ENCODE data around the gene WDR90.
A peak's percentile ranks its signal among the peaks of the same experiment; 100 is the strongest.

Gene WDR90

DNA sequence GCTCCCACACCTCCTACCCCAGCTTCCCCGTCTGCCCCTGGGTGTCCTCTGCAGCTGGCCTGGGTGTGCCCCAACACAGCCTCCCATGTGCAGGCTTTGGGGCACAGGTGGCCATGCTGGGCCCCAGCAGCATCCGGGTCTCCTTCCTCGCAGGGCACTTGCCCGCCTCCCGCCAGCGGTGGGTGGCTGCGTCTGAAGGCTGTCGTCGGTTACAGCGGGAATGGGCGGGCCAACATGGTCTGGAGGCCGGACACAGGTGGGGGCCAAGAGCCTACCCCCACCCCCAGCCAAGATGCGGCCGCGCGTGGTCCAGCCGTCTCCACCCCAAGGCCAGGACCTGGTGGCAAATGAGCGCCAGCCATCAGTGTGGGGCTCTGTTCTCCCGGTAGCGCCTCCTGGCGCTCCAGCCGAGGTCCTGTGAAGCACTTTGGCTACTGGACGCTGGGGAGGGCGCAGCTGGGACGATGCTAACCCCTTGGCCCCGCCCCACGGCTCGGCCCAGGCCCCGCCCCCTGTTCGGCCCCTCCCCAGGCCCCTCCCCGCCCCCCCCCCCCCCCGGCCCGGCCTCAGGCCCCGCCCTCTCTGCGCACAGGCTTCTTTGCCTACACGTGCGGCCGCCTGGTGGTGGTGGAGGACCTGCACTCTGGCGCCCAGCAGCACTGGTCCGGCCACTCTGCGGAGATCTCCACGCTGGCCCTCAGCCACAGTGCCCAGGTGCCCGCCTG lies 11.5 kb downstream of the WDR90 start:
- no peak overlapping the region for H3K9ac ChIP-seq (ENCODE audit: low read length)
- H3K27me3 ChIP-seq (ENCODE audit: control insufficient read depth, insufficient read depth, low read length): no peaks in the 10 kb centered on the region
- no peaks in the 10 kb centered on the region for H3K36me3 ChIP-seq (ENCODE audit: control insufficient read depth, insufficient read depth, low read length)
- H3K4me3 ChIP-seq (ENCODE audit: low read length): no peak overlapping the region
- no peaks in the 10 kb centered on the region for H3K9me3 ChIP-seq (ENCODE audit: control insufficient read depth, low read length)
- peaks cover 15% of the 10 kb centered on the region for H3K4me1 ChIP-seq (ENCODE audit: control insufficient read depth, insufficient read depth, low read length)

DNA sequence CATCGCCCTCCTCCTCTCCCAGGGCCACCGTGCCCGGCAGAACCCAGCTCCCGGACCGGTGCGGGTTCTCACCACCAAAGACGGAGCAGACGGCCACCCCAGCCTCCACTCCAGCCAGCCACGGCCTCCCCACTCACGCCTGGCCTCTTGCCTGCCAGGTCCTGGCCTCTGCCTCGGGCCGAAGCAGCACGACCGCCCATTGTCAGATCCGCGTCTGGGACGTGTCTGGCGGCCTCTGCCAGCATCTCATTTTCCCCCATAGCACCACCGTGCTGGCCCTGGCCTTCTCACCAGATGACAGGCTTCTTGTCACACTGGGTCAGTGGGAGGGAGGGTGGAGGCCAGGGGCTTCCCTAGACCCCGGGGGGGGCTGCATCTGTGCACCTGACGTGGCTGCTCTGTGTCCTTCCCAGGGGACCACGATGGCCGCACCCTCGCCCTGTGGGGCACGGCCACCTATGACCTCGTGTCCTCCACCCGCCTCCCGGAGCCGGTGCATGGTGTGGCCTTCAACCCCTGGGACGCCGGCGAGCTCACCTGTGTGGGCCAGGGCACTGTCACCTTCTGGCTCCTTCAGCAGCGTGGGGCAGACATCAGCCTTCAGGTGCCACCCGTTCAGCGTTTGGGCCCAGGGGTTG lies 12.1 kb downstream of the WDR90 start:
- H3K4me3 ChIP-seq (ENCODE audit: low read length): no peak overlapping the region

GRCh38 chr16:662095-662494 lies 12.9 kb downstream of the WDR90 start:
- Histone ChIP-seq H3K36me3 (ENCODE audit: control insufficient read depth, insufficient read depth, low read length) (no peaks in the 10 kb centered on the region), H3K4me1 (ENCODE audit: control insufficient read depth, insufficient read depth, low read length) (peaks cover 15% of the 10 kb centered on the region), H3K9ac (ENCODE audit: low read length) (no peak overlapping the region), H3K9me3 (ENCODE audit: control insufficient read depth, low read length) (no peaks in the 10 kb centered on the region), H3K27me3 (ENCODE audit: control insufficient read depth, insufficient read depth, low read length) (no peaks in the 10 kb centered on the region), H3K4me3 (ENCODE audit: low read length) (no peak overlapping the region)

More for the DNA sequence above, 12.1 kb downstream of the WDR90 start:
- Histone ChIP-seq H3K36me3 (ENCODE audit: control insufficient read depth, insufficient read depth, low read length) (no peaks in the 10 kb centered on the region), H3K27me3 (ENCODE audit: control insufficient read depth, insufficient read depth, low read length) (no peaks in the 10 kb centered on the region), H3K4me1 (ENCODE audit: control insufficient read depth, insufficient read depth, low read length) (peaks cover 15% of the 10 kb centered on the region), H3K9ac (ENCODE audit: low read length) (no peak overlapping the region), H3K9me3 (ENCODE audit: control insufficient read depth, low read length) (no peaks in the 10 kb centered on the region)

GRCh38 chr16:662597-662996 lies 13.4 kb downstream of the WDR90 start:
- no peaks in the 10 kb centered on the region for H3K36me3 ChIP-seq (ENCODE audit: control insufficient read depth, insufficient read depth, low read length)
- peaks cover 18% of the 10 kb centered on the region for H3K4me1 ChIP-seq (ENCODE audit: control insufficient read depth, insufficient read depth, low read length)
- H3K27me3 ChIP-seq (ENCODE audit: control insufficient read depth, insufficient read depth, low read length): no peaks in the 10 kb centered on the region
- no peaks in the 10 kb centered on the region for H3K9me3 ChIP-seq (ENCODE audit: control insufficient read depth, low read length)
- H3K4me3 ChIP-seq (ENCODE audit: low read length): no peak overlapping the region
- H3K9ac ChIP-seq (ENCODE audit: low read length): no peak overlapping the region

DNA sequence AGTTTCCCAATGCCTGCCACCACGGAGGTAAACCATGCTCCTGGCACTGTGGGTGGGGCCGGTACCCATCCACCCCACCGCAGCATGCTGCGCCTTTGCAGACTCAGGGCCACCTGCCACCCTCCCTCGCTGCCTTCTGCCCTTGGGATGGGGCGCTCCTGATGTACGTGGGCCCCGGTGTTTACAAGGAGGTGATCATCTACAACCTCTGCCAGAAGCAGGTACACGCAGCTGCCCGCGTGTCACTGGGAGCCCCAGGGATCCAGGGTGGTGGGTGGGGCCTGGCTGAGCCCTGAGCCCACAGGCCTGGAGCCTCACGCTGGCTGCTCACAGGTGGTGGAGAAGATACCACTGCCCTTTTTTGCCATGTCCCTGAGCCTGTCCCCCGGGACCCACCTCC lies 17.4 kb downstream of the WDR90 start:
- Histone ChIP-seq H3K9ac (ENCODE audit: low read length) (no peak overlapping the region), H3K27me3 (ENCODE audit: control insufficient read depth, insufficient read depth, low read length) (no peaks in the 10 kb centered on the region)

DNA sequence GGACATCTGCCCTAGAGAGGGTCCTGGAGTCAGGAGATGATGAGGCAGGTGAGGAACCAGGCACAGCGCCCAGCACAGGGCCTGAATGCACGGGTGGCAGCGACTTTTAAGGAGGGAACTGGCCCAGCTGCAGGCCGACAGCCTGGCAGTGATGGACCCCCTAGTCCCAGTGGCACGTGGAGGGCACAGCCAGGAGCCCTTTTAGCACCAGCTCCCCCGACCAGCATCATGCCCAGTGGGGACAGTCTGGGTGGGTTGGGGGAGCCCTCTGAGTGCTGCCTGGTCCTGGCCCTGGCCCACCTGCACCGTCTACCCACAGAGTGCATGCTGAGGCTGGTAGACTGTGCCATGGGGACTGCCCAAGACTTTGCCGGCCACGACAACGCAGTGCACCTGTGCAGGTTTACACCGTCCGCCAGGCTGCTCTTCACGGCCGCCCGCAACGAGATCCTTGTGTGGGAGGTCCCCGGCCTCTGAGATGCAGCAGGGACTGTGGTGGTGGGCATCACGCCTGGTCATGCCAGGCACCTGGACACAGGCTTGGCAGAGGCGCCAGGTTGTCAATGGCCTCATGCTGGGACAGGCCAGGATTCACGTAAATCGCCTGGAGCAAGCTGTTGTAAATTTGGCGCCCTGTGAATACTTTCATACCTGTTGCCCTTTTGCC lies 18.1 kb downstream of the WDR90 start:
- H3K9me3 ChIP-seq (ENCODE audit: control insufficient read depth, low read length): no peaks in the 10 kb centered on the region
- no peaks in the 10 kb centered on the region for H3K27me3 ChIP-seq (ENCODE audit: control insufficient read depth, insufficient read depth, low read length)
- H3K4me3 ChIP-seq (ENCODE audit: low read length): no peak overlapping the region
- peaks cover 15% of the 10 kb centered on the region for H3K4me1 ChIP-seq (ENCODE audit: control insufficient read depth, insufficient read depth, low read length)
- H3K9ac ChIP-seq (ENCODE audit: low read length): peak overlapping the region; percentile 81
- peaks cover 6% of the 10 kb centered on the region for H3K36me3 ChIP-seq (ENCODE audit: control insufficient read depth, insufficient read depth, low read length)

More for the DNA sequence above, 17.4 kb downstream of the WDR90 start:
- no peaks in the 10 kb centered on the region for H3K9me3 ChIP-seq (ENCODE audit: control insufficient read depth, low read length)
- H3K4me3 ChIP-seq (ENCODE audit: low read length): no peak overlapping the region
- peaks cover 16% of the 10 kb centered on the region for H3K4me1 ChIP-seq (ENCODE audit: control insufficient read depth, insufficient read depth, low read length)
- peaks cover 6% of the 10 kb centered on the region for H3K36me3 ChIP-seq (ENCODE audit: control insufficient read depth, insufficient read depth, low read length)

GRCh38 chr16:667780-668518 lies 18.8 kb downstream of the WDR90 start, which contains the start of gene RHOT2:
Gene RHOT2 (plus strand): TSS chr16:668132. CDS start chr16:668200, 68 bp downstream.
- Histone ChIP-seq H3K9ac (ENCODE audit: low read length) (peak within 1 kb of the TSS; percentile 81), H3K4me1 (ENCODE audit: control insufficient read depth, insufficient read depth, low read length) (peaks cover 15% of the 10 kb centered on the region), H3K27me3 (ENCODE audit: control insufficient read depth, insufficient read depth, low read length) (no peaks in the 10 kb centered on the region), H3K9me3 (ENCODE audit: control insufficient read depth, low read length) (no peaks in the 10 kb centered on the region), H3K36me3 (ENCODE audit: control insufficient read depth, insufficient read depth, low read length) (peaks cover 6% of the 10 kb centered on the region), H3K4me3 (ENCODE audit: low read length) (peak within 1 kb of the TSS; percentile 67)

DNA sequence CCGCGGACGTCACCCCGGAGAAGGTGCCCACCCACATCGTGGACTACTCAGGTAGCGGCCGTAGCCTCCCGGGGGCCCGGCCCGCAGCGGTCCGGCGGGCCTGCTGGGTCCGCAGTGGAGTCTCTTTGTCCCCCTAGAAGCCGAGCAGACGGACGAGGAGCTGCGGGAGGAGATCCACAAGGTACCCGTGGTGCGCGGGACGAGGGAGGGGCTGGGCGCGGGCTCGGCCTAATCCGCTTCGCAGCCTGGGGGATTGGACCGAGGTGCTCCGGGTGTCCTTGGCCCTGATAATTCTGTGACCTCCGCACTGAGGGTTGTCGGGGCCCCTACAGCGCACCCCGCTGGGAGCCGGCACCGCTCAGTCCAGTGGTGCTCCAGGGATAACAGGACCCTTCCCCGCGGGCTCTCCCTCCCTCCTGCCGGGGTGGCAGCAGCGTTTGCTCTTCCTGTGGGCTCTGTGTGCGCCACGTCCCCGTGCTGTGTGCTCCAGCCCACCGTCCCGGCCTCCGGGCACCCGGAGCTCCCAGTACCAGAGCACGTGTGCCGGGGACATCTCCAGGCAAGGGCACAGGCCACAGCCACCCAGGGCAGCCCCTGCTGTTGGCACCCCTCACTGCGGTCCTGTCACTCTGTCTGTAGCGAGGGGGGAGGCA lies 19.5 kb downstream of the WDR90 start:
- no peaks in the 10 kb centered on the region for H3K27me3 ChIP-seq (ENCODE audit: control insufficient read depth, insufficient read depth, low read length)
- H3K4me3 ChIP-seq (ENCODE audit: low read length): peak overlapping the region; percentile 67
- peaks cover 6% of the 10 kb centered on the region for H3K36me3 ChIP-seq (ENCODE audit: control insufficient read depth, insufficient read depth, low read length)
- peaks cover 15% of the 10 kb centered on the region for H3K4me1 ChIP-seq (ENCODE audit: control insufficient read depth, insufficient read depth, low read length)
- peak overlapping the region; percentile 81 for H3K9ac ChIP-seq (ENCODE audit: low read length)
- no peaks in the 10 kb centered on the region for H3K9me3 ChIP-seq (ENCODE audit: control insufficient read depth, low read length)

DNA sequence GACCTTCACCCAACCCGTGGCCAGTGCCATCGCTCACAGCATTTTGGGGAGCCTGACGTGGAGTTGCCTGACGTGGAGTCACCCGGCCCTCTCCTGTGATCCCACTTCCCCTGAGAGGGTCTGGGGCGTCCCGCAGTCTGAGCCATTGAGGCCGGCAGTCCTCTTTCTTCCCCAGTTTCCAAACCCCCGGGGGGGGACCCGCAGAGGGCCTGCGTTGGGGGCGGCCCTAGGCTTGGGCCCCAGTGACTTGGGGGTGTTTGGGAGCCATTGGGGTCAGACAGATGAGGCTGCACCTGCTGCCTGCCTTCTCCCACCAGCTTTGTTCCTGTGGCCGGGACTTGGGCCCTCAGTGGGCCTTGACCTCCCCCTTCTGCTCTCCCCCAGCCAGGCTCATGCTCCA lies 20.5 kb downstream of the WDR90 start:
- Histone ChIP-seq H3K27me3 (ENCODE audit: control insufficient read depth, insufficient read depth, low read length) (no peaks in the 10 kb centered on the region), H3K9ac (ENCODE audit: low read length) (no peak overlapping the region), H3K9me3 (ENCODE audit: control insufficient read depth, low read length) (no peaks in the 10 kb centered on the region), H3K4me1 (ENCODE audit: control insufficient read depth, insufficient read depth, low read length) (peaks cover 19% of the 10 kb centered on the region), H3K36me3 (ENCODE audit: control insufficient read depth, insufficient read depth, low read length) (peaks cover 6% of the 10 kb centered on the region), H3K4me3 (ENCODE audit: low read length) (no peak overlapping the region)

- peaks cover 6% of the 10 kb centered on the region for H3K27me3 ChIP-seq (ENCODE audit: control insufficient read depth, insufficient read depth, low read length)
- H3K36me3 ChIP-seq (ENCODE audit: control insufficient read depth, insufficient read depth, low read length): peaks cover 6% of the 10 kb centered on the region
- no peak overlapping the region for H3K9ac ChIP-seq (ENCODE audit: low read length)
- peaks cover 26% of the 10 kb centered on the region for H3K4me1 ChIP-seq (ENCODE audit: control insufficient read depth, insufficient read depth, low read length)
- H3K4me3 ChIP-seq (ENCODE audit: low read length): no peak overlapping the region
- no peaks in the 10 kb centered on the region for H3K9me3 ChIP-seq (ENCODE audit: control insufficient read depth, low read length)
Observed at GRCh38 chr16:670485-671352, 21.6 kb downstream of the WDR90 start.

Data from mucosa of stomach (tissue), 1 donor.